DND-41 (cell line): ENCODE results near the gene ADGRG6.

Source experiments
- ATAC-seq: fragments of 200-7000 bp; cut with Tn5 transposase; 3 replicates; pipeline ENCODE4 v1.9.1; 2021; ENCODE audit warnings: low read depth; ENCODE audit not compliant: insufficient read depth
- DNase-seq: peaks from one replicate; pipeline ENCODE4 v3.0.0-alpha.2; 2020
- H2AFZ ChIP-seq: 2 replicates; pipeline ENCODE4 v1.6.0; 2012; ENCODE audit warnings: low read depth, low read length
- H3K27ac ChIP-seq: 2 replicates; pipeline ENCODE4 v1.5.1; 2012; ENCODE audit warnings: low read length, inconsistent platforms
- H3K27me3 ChIP-seq: fragments of 200-600 bp; sonication (generic); 2 replicates; pipeline ENCODE4 v1.6.0; 2012; ENCODE audit warnings: low read length, mild to moderate bottlenecking, inconsistent platforms; ENCODE audit not compliant: insufficient read depth, poor library complexity
- H3K36me3 ChIP-seq: 2 replicates; pipeline ENCODE4 v1.5.1; 2012; ENCODE audit warnings: low read length, inconsistent platforms; ENCODE audit not compliant: insufficient read depth
- H3K4me1 ChIP-seq: 2 replicates; pipeline ENCODE4 v1.5.1; 2012; ENCODE audit warnings: mild to moderate bottlenecking, low read length; ENCODE audit not compliant: insufficient read depth
- H3K4me2 ChIP-seq: 2 replicates; pipeline ENCODE4 v1.6.0; 2012; ENCODE audit warnings: mild to moderate bottlenecking, moderate library complexity, low read length, inconsistent platforms; ENCODE audit not compliant: insufficient read depth
- H3K4me3 ChIP-seq, 2 experiments: fragments of 200-600 bp in 1 of 2; shearing (Covaris generic) in 1 of 2; 2 replicates each; pipeline ENCODE4 v1.5.1; 2012 to 2016; ENCODE audit warnings: inconsistent platforms in 2 of 2, low read length in 2 of 2, mild to moderate bottlenecking in 2 of 2, low read depth in 1 of 2, moderate library complexity in 1 of 2
- H3K79me2 ChIP-seq: 2 replicates; pipeline ENCODE4 v1.6.0; 2012; ENCODE audit warnings: low read length, inconsistent platforms; ENCODE audit not compliant: insufficient read depth
- H3K9ac ChIP-seq: 2 replicates; pipeline ENCODE4 v1.6.0; 2012; ENCODE audit warnings: low read depth, mild to moderate bottlenecking, inconsistent platforms, low read length, moderate library complexity
- H3K9me3 ChIP-seq: 2 replicates; pipeline ENCODE4 v1.5.1; 2012; ENCODE audit warnings: low read length, moderate library complexity, mild to moderate bottlenecking, inconsistent platforms; ENCODE audit not compliant: insufficient read depth, severe bottlenecking
- H4K20me1 ChIP-seq: 2 replicates; pipeline ENCODE4 v1.6.0; 2012; ENCODE audit warnings: low read length; ENCODE audit not compliant: insufficient read depth
- EZH2 ChIP-seq: IDR thresholded peaks from 3 replicates; pipeline ENCODE4 v1.6.1; 2012; ENCODE audit warnings: borderline replicate concordance, low read depth, mild to moderate bottlenecking, moderate library complexity, low read length, inconsistent platforms; ENCODE audit not compliant: severe bottlenecking
- TF ChIP-seq, protein P1 (sequence below): IDR thresholded peaks from 2 replicates; pipeline ENCODE4 v1.5.1; 2012; ENCODE audit warnings: borderline replicate concordance, low read length, moderate library complexity, mild to moderate bottlenecking; ENCODE audit not compliant: poor library complexity, severe bottlenecking; ENCODE audit errors: extremely low read depth

The ADGRG6 gene

DNA sequence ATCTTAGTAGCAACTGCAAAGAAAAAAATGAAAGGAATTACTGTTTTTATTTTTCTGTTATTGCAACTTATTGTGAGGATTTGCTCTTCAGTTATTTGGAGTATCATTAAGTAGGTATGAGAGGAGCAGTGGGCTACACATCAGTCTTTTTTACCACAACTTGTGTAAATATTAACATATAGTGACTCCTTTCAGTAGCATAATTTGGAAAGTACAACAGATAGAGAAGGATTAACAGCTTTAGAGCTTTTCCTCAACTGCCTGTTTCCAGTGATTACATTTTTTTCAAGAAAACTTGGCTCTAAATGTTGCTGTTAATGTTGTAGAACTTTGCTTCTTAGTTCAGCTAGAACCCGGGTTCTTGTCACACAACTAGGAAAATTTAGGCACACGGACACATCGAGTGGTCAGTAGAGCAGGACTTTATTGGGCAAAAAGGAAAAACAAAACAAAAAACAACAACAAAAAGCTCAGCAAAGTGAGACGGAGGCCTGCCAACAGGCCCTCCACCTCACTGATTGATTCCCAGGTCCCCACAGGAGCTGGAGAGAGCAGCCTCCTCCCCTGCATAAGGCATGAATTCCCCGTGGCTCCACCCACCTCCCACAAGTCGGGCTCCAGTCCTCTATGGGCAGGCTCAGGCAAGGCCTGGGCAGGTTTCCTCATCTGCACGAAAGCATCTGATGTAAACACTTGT, 75.1 kb downstream of the ADGRG6 start:
- no peaks in the 10 kb centered on the region for H3K79me2 ChIP-seq
- H3K9ac ChIP-seq: no peak overlapping the region
- no peak for TF ChIP-seq EZH2
- TF ChIP-seq, protein P1, sequence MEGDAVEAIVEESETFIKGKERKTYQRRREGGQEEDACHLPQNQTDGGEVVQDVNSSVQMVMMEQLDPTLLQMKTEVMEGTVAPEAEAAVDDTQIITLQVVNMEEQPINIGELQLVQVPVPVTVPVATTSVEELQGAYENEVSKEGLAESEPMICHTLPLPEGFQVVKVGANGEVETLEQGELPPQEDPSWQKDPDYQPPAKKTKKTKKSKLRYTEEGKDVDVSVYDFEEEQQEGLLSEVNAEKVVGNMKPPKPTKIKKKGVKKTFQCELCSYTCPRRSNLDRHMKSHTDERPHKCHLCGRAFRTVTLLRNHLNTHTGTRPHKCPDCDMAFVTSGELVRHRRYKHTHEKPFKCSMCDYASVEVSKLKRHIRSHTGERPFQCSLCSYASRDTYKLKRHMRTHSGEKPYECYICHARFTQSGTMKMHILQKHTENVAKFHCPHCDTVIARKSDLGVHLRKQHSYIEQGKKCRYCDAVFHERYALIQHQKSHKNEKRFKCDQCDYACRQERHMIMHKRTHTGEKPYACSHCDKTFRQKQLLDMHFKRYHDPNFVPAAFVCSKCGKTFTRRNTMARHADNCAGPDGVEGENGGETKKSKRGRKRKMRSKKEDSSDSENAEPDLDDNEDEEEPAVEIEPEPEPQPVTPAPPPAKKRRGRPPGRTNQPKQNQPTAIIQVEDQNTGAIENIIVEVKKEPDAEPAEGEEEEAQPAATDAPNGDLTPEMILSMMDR: no peak
- no peak overlapping the region for H2AFZ ChIP-seq
- H3K4me1 ChIP-seq: no peaks in the 10 kb centered on the region
- ATAC-seq (no peak), DNase-seq (no peak)
- peaks cover 14% of the 10 kb centered on the region for H3K27me3 ChIP-seq
- no peak overlapping the region for H3K4me2 ChIP-seq
- H3K27ac ChIP-seq: no peak overlapping the region
- no peak overlapping the region for H3K4me3 ChIP-seq
- H4K20me1 ChIP-seq: no peaks in the 10 kb centered on the region
- H3K36me3 ChIP-seq: no peaks in the 10 kb centered on the region
- no peaks in the 10 kb centered on the region for H3K9me3 ChIP-seq

GRCh38 chr6:142377497-142377848, 75.7 kb downstream of the ADGRG6 start:
- no peak for ATAC-seq
- H3K27me3 ChIP-seq: peaks cover 14% of the 10 kb centered on the region
- H3K4me1 ChIP-seq: no peaks in the 10 kb centered on the region
- H3K9me3 ChIP-seq: no peaks in the 10 kb centered on the region
- no peaks in the 10 kb centered on the region for H4K20me1 ChIP-seq
- H3K36me3 ChIP-seq: no peaks in the 10 kb centered on the region
- no peak overlapping the region for H3K9ac ChIP-seq
- DNase-seq: no peak
- H3K4me3 ChIP-seq: no peak overlapping the region
- no peaks in the 10 kb centered on the region for H3K79me2 ChIP-seq
- H2AFZ ChIP-seq: no peak overlapping the region
- TF ChIP-seq, protein P1: no peak
- H3K27ac ChIP-seq: no peak overlapping the region
- no peak overlapping the region for H3K4me2 ChIP-seq

GRCh38 chr6:142378138-142378875, 76.5 kb downstream of the ADGRG6 start:
- H3K27me3 ChIP-seq: peaks cover 14% of the 10 kb centered on the region
- H2AFZ ChIP-seq: no peak overlapping the region
- DNase-seq (no peak), ATAC-seq (no peak)
- H3K79me2 ChIP-seq: no peaks in the 10 kb centered on the region
- H4K20me1 ChIP-seq: no peaks in the 10 kb centered on the region
- no peak overlapping the region for H3K27ac ChIP-seq
- H3K9ac ChIP-seq: no peak overlapping the region
- H3K36me3 ChIP-seq: no peaks in the 10 kb centered on the region
- TF ChIP-seq, protein P1: no peak
- no peak for TF ChIP-seq EZH2
- no peak overlapping the region for H3K4me2 ChIP-seq
- H3K4me1 ChIP-seq: no peaks in the 10 kb centered on the region
- H3K4me3 ChIP-seq: no peak overlapping the region
- no peaks in the 10 kb centered on the region for H3K9me3 ChIP-seq
